OCI-LY1 (cell line): ENCODE data around the gene IL3.

Source experiments
- EZH2 ChIP-seq: fragments of 200-600 bp; sonication (generic), shearing (Covaris generic); IDR thresholded peaks from 2 replicates; pipeline ENCODE4 v1.8.0; 2017; ENCODE audit warnings: borderline replicate concordance, mixed run types, mild to moderate bottlenecking, antibody characterized with exemption, low read length, moderate library complexity, mixed read lengths
- TF ChIP-seq, protein P1 (sequence below): fragments of 200-600 bp; sonication (generic), shearing (Covaris generic); IDR thresholded peaks from 2 replicates; pipeline ENCODE4 v1.5.1; 2017; ENCODE audit warnings: mild to moderate bottlenecking, antibody characterized with exemption, low read length, moderate library complexity, mixed read lengths

DNA sequence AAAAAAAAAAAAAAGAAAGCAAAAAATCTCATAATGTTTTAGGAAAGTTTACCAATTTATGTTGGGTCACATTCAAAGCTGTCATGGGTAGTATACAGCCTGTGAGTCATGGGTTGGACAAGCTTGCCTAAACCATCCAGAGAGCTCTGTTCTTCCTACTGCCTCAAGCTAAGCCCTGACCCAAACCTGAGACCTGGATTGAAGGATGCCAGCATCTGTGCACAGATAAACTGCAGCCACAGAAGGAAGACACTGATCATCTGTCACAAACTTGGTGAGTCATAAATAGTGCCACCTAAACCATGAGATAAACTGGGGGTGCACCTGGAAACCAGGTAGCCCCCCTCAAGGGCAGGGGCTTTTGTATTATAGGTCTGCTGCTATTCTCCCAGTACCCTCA lies 44.1 kb downstream of the IL3 start:
- TF ChIP-seq, protein P1, sequence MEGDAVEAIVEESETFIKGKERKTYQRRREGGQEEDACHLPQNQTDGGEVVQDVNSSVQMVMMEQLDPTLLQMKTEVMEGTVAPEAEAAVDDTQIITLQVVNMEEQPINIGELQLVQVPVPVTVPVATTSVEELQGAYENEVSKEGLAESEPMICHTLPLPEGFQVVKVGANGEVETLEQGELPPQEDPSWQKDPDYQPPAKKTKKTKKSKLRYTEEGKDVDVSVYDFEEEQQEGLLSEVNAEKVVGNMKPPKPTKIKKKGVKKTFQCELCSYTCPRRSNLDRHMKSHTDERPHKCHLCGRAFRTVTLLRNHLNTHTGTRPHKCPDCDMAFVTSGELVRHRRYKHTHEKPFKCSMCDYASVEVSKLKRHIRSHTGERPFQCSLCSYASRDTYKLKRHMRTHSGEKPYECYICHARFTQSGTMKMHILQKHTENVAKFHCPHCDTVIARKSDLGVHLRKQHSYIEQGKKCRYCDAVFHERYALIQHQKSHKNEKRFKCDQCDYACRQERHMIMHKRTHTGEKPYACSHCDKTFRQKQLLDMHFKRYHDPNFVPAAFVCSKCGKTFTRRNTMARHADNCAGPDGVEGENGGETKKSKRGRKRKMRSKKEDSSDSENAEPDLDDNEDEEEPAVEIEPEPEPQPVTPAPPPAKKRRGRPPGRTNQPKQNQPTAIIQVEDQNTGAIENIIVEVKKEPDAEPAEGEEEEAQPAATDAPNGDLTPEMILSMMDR = no peak
- TF ChIP-seq EZH2 = no peak
